Femur (tissue), 1 donor: ENCODE results near the gene AKAP12.
"Not testable (repeated sequence)": the region's sequence is repeated elsewhere in the genome, so short reads cannot be mapped to it uniquely, and the experiment has no call there.

ENCODE experiments used
- DNase-seq: peaks from one replicate; pipeline ENCODE4 v3.0.0-alpha.2; 2017

Gene AKAP12

DNA sequence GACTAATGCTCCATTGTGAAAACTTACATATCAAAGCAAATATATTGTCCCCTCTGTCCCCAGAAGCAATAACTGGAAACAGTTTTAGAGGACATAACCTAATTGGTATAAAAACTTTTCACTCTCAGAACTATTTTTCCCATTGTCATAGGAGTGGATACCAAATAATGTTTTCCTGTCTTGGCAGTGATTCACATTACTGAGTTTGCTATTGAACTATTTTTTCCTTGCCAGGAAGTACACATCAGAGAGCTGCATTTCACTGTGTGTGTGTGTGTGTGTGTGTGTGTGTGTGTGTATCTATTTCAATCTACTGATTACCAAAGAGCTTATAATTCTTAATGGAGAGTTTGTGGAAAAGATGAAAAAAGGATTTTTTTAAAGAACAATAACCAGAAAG, 45.4 kb downstream of the AKAP12 start:
- no peak for DNase-seq

DNA sequence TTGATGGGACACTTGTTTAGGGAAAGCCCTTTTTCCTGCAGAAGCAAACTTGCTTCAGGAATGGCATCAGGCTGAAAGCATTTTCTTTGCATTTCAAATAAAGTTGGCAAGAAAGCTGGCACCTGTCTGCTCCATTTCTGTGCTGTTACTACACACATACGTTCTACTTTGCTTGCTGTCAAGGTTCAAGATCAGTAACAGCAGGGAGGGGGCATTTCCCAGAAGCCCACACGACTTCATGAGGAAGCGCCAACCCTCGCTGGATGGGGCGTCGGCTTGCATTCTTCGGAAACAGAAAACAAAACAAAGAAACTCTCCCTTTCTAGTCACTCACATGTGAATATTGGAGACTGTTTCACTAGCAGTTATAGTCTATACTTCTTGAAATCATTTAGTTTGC, 46.4 kb downstream of the AKAP12 start:
- DNase-seq: no peak

- no peak for DNase-seq
These were observed 49.1 kb downstream of the AKAP12 start for GRCh38 chr6:151288712-151289398.

DNA sequence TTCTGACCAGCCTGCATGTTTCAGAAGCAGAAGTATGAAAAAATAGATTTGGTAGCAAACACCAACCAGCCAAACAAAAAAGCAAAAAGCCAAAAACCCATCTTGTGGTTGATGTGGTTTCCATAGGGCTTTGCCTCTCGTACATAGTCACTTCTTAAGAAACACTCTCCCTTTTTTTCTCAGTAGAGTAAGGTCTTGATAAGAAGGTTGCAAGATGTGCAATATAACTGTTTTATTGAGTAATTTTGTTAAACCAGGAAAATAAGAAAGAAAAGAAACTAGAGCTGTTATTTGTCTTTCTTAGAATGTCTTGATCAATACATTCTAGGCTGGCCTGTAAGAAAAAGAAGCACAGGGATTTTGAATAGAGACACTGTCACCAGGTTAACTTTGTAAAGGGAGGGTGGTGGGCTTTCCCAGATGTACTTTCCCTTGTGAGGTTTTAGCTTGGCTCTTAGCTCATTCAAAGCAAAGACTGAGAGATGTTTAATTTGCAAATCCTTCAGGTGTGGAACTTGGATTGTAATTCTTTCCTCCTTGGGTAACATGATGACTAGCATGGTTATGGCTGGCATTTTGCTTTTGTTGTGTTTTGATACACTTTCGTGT, 49.7 kb downstream of the AKAP12 start:
- no peak for DNase-seq

DNA sequence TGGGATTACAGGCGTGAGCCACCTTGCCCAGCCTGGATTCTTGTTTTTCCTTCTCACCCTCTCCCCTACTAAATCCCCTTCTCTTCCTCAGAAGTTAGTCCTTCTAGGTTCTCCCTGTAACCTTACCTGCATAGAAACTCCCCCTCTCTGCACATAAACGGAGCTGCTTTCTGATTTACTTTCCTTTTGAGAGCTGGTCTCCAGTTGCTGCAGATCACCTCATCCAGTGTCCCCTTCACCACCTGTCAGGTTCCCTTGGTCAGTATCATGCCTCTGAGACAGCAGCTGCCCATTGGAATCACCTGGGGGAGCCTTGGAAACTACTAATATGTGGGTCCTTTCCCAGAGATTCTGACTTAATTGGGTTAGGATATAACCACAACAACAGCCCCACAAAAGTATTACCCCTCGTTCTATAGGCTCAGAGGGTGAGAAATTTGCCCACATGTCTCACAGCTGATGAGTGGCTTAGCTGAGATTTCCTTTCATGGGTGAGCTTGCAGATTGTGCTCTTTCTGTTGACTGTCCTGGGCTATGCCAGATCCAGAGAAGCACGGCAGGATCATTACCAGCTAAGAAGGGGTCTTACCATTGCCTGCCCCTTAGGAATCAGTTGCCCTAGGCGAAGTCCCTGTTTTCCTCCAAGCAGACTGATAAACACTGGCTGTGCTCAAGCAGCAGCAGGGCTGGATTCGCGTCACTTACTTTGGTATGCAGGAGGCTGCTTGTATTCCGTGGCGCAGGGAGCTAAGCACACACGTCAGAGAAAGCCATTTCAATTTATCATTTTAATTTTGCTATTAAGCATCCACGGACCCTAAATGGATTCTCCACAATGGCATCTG, 51.3 kb downstream of the AKAP12 start:
- peak; percentile 53 for DNase-seq

GRCh38 chr6:151291722-151292059, 51.9 kb downstream of the AKAP12 start:
- DNase-seq: no peak

GRCh38 chr6:151292974-151293687, 53.4 kb downstream of the AKAP12 start:
- no peak for DNase-seq

- no peak for DNase-seq
These were observed 53.9 kb downstream of the AKAP12 start for GRCh38 chr6:151293688-151294016.

DNA sequence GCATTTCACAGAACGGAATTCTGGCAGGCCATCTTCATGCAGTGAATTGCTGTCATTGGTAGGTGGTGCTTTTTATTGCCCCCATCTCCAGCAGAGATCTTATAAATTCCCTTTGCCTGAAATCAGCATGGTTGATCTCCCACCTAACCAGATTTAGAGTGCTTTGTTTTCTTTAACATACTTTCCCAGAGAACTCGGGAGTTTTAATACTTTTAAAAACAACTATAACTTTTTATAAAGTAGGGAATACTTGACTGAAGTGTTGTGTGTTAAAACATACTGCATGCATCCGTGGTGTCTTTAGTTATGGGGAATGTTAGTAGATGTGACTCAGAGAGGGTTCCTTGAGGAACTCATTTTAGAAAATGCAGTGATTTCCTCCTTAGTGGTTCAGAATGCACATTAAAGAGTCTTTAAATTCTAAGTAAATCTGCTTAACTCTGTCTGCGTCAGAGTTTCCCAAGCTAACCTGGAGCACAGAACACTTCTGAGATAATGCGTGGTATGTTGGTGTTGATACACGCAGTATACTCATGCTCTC, 54.9 kb downstream of the AKAP12 start:
- DNase-seq: no peak

DNA sequence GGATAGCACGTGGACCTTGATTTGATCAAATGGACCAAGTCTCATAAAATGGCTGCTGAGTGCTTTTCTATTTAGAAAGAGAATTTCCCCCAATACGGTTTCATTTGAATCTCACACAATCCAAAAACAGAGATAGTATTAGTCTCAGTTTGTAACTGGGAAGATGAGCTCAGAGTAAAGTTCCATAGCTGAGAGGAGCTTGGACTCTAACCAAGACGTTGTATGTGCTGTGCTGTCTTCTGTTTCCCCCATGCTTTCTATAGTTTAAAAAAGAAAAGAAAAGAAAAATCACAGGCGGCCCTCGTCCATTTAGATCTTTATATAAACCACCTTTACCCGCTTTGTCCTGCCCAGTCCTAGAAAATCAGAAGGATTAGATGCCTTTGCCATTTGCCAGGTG, 58.1 kb downstream of the AKAP12 start:
- no peak for DNase-seq

DNA sequence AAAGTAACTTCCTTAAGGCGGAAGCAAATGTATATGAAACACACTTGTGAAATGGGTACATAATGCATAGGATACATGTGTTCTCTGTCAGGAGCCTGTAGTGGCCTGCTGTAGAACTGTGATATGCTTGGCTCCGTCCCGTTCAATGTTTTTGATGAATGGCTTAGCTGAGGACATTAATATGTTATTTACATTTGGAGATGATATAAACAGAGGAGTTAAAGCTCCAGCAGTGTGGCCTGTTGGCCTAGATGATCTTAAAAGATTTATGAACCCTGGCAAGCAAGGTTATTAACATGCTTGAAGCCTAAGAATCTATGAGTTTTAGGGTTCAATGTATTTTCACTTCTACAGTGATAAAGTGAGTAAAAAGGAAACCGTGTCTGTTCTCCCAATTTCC, 59.2 kb downstream of the AKAP12 start:
- no peak for DNase-seq

- no peak for DNase-seq
These were observed 60.7 kb downstream of the AKAP12 start for GRCh38 chr6:151300267-151300991.

- DNase-seq: no peak
These were observed 61.8 kb downstream of the AKAP12 start for GRCh38 chr6:151301547-151301946.

- DNase-seq: no peak
These were observed 63.5 kb downstream of the AKAP12 start for GRCh38 chr6:151303231-151303630.

- DNase-seq: no peak
These were observed 66.6 kb downstream of the AKAP12 start for GRCh38 chr6:151306269-151306783.

DNA sequence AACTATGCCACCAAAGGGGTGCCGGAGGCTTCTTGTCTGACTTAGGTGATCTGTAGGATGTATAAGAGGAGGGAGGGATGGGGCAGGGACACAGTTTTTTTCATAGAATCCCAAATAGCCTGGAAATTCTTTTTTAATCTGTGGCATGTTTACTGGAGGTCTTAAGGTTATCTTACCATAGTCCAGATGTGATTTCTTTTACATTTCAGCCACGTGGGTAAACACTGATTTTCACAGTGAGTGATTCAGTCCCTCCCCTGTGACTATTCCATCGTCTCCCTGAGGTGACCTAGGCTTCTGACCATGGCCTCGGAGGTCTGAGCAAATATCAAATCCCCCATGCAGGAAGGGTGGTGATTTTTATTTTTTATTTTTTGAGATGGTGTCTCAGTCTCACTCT, 67.7 kb downstream of the AKAP12 start:
- DNase-seq: no peak

GRCh38 chr6:151309619-151310018, 69.9 kb downstream of the AKAP12 start:
- no peak for DNase-seq

DNA sequence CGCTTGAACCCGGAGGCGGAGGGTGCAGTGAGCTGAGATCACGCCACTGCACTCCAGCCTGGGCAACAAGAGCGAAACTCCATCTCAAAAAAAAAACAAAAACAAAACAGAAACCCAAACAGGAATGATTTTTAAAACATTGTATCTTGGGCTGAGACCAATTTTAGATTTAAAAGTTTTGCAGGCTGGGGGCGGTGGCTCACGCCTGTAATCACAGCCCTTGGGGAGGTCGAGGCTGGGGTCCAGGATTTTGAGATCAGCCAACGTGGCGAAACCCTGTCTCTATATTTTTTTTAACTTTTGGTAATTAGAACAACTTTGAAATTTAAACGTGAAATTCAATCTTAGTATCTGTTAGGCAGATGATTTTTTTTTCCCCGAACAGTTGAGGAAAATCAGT, 70.5 kb downstream of the AKAP12 start:
- no peak for DNase-seq

- DNase-seq: no peak
These were observed 71.3 kb downstream of the AKAP12 start for GRCh38 chr6:151310852-151311767.

DNA sequence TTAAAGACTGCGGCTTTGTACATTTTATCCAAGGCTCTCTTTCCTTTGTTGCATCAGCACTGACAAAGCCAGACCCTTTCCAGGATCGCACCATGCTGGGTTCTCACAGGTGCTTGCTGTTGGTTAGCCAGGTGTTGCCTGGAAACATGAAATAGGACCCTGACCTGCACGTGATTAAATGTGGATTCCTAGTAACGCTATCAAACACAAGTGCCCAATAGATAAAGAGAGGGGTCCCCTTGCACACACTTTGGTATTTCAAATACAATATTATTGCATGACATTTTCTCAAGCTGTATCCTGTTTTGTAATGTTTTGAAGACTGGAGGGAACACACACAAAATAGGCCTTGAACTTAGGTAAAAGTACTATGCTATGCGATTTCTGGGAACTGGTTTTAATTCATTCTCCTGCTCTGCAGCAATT, 73.3 kb downstream of the AKAP12 start:
- no peak for DNase-seq

GRCh38 chr6:151315661-151316060, 75.9 kb downstream of the AKAP12 start:
- DNase-seq: not testable (repeated sequence)
